Dermis microvascular lymphatic vessel endothelial cell (primary cell): ENCODE data around the gene ST3GAL3. TPM values are rescaled to one million over a fixed set of nuclear protein-coding genes. Genes with fewer than 3 reads are reported as not detected.
A peak's percentile ranks its signal among the peaks of the same experiment; 100 is the strongest.

Source experiments
- DNase-seq, 2 donors: peaks; one replicate each; pipeline versions ENCODE4 v3.0.0 to v3.0.0-alpha.2; 2010; ENCODE audit warnings: low read depth in 2 of 2
- total RNA-seq: library from RNA; depleted of rRNA; stranded (reverse); fragments of >200 nt; gene quantifications from 2 replicates; pipeline ENCODE4 v1.2.1, GENCODE V29; 2014

ST3GAL3 gene
- total RNA-seq, 1 donor from 2014 or later, result 6.2 TPM

- no peak for DNase-seq
These were observed 201.5 kb downstream of the ST3GAL3 start for GRCh38 chr1:43908858-43909257.

GRCh38 chr1:43910343-43910742, 203.0 kb downstream of the ST3GAL3 start:
- no peak for DNase-seq

- no peak for DNase-seq
These were observed 205.3 kb downstream of the ST3GAL3 start for GRCh38 chr1:43912607-43913006.

- no peak for DNase-seq
These were observed 205.7 kb downstream of the ST3GAL3 start for GRCh38 chr1:43913051-43913501.

GRCh38 chr1:43913666-43914360, 206.5 kb downstream of the ST3GAL3 start:
- no peak for DNase-seq

GRCh38 chr1:43914576-43915525, 207.5 kb downstream of the ST3GAL3 start:
- no peak for DNase-seq

GRCh38 chr1:43919906-43920305, 212.6 kb downstream of the ST3GAL3 start:
- DNase-seq, result no peak

GRCh38 chr1:43921022-43921421, 213.7 kb downstream of the ST3GAL3 start:
- DNase-seq, result no peak

GRCh38 chr1:43924516-43924915, 217.2 kb downstream of the ST3GAL3 start:
- no peak for DNase-seq

GRCh38 chr1:43925846-43926245, 218.5 kb downstream of the ST3GAL3 start:
- no peak for DNase-seq

GRCh38 chr1:43930168-43930948, 223.0 kb downstream of the ST3GAL3 start:
- DNase-seq, result peak in 1 of 2 donors; percentile 19

GRCh38 chr1:43930949-43931275, 223.6 kb downstream of the ST3GAL3 start:
- DNase-seq, result no peak

- no peak for DNase-seq
These were observed 224.7 kb downstream of the ST3GAL3 start for GRCh38 chr1:43931711-43932660.

- DNase-seq, result no peak
These were observed 225.6 kb downstream of the ST3GAL3 start for GRCh38 chr1:43932786-43933385.

GRCh38 chr1:43933386-43934100, 226.2 kb downstream of the ST3GAL3 start, which contains the start of gene ARTN:
Gene ARTN (plus strand): TSS chr1:43933801. CDS start chr1:43935657, 1,856 bp downstream.
- DNase-seq, result no peak

GRCh38 chr1:43934101-43934985, 227.0 kb downstream of the ST3GAL3 start:
- DNase-seq, result peak; percentile 22 to 62

- no peak for DNase-seq
These were observed 227.6 kb downstream of the ST3GAL3 start for GRCh38 chr1:43934986-43935324.

- DNase-seq, result no peak
These were observed 228.5 kb downstream of the ST3GAL3 start for GRCh38 chr1:43935711-43936427.
